Adrenal gland (tissue), 5 donors: ENCODE results near the gene SCG3.

Experiments used
- POLR2A ChIP-seq, 2 donors: fragments of 450-650 bp; IDR thresholded peaks; one replicate each; pipeline ENCODE4 v1.6.1; 2017; ENCODE audit warnings: antibody characterized with exemption in 2 of 2, mild to moderate bottlenecking in 2 of 2, moderate library complexity in 1 of 2
- TF ChIP-seq, protein P1 (sequence below), 6 experiments: fragments of 450-650 bp in 4 of 6; fragments of 200-600 bp in 2 of 6; sonication (generic) in 1 of 6; IDR thresholded peaks; 1 replicate in 5 of 6; 2 replicates in 1 of 6; pipeline versions ENCODE4 v1.5.1 to v1.8.0; 2016 to 2021; ENCODE audit warnings: antibody characterized with exemption in 6 of 6, mild to moderate bottlenecking in 2 of 6, moderate library complexity in 1 of 6
- donor health status: DM: no; HTN: no; CAD: no.

DNA sequence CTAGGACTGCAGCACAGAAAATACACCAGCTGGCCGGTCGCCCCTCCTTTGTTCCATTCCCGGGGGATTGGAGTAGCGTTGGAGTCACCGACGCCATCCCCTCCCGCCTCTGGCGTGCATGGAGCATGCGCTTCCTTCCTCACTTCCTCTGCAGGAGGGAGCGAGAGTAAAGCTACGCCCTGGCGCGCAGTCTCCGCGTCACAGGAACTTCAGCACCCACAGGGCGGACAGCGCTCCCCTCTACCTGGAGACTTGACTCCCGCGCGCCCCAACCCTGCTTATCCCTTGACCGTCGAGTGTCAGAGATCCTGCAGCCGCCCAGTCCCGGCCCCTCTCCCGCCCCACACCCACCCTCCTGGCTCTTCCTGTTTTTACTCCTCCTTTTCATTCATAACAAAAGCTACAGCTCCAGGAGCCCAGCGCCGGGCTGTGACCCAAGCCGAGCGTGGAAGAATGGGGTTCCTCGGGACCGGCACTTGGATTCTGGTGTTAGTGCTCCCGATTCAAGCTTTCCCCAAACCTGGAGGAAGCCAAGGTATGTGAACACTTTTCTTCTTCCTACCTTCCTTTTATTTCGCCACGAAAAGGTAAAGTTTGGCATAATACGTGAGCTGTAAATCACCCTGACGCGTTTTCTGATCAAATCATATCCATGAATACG, at the start of gene SCG3:
- TF ChIP-seq, protein P1, sequence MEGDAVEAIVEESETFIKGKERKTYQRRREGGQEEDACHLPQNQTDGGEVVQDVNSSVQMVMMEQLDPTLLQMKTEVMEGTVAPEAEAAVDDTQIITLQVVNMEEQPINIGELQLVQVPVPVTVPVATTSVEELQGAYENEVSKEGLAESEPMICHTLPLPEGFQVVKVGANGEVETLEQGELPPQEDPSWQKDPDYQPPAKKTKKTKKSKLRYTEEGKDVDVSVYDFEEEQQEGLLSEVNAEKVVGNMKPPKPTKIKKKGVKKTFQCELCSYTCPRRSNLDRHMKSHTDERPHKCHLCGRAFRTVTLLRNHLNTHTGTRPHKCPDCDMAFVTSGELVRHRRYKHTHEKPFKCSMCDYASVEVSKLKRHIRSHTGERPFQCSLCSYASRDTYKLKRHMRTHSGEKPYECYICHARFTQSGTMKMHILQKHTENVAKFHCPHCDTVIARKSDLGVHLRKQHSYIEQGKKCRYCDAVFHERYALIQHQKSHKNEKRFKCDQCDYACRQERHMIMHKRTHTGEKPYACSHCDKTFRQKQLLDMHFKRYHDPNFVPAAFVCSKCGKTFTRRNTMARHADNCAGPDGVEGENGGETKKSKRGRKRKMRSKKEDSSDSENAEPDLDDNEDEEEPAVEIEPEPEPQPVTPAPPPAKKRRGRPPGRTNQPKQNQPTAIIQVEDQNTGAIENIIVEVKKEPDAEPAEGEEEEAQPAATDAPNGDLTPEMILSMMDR (IDR thresholded peaks at IDR 0.05): no peak
- TF ChIP-seq POLR2A (IDR thresholded peaks at IDR 0.05): no peak
